Fibroblast of lung (primary cell): Measurements from ENCODE around the gene COBL. TPM values are rescaled to one million over a fixed set of nuclear protein-coding genes. Genes with fewer than 3 reads are reported as not detected.

ENCODE experiments used
- DNase-seq, 2 donors: peaks; one replicate each; pipeline versions ENCODE4 v3.0.0 to v3.0.0-alpha.2; 2010; ENCODE audit warnings: low read depth in 2 of 2
- H2AFZ ChIP-seq: 2 replicates; pipeline ENCODE4 v1.5.1; 2012; ENCODE audit warnings: low read length, control low read depth, inconsistent platforms
- H3K27ac ChIP-seq: 2 replicates; pipeline ENCODE4 v1.5.1; 2011; ENCODE audit warnings: low read length, control low read depth; ENCODE audit not compliant: insufficient read depth
- H3K27me3 ChIP-seq: 2 replicates; pipeline ENCODE4 v1.5.1; 2011; ENCODE audit warnings: mild to moderate bottlenecking, low read length; ENCODE audit not compliant: control insufficient read depth, insufficient read depth
- H3K36me3 ChIP-seq: 2 replicates; pipeline ENCODE4 v1.5.1; 2011; ENCODE audit warnings: low read length; ENCODE audit not compliant: control insufficient read depth, insufficient read depth
- H3K4me1 ChIP-seq: 2 replicates; pipeline ENCODE4 v1.5.1; 2011; ENCODE audit warnings: low read length; ENCODE audit not compliant: control insufficient read depth, insufficient read depth; ENCODE audit errors: extremely low read depth
- H3K4me2 ChIP-seq: 2 replicates; pipeline ENCODE4 v1.5.1; 2011; ENCODE audit warnings: low read length, control low read depth; ENCODE audit not compliant: insufficient read depth; ENCODE audit errors: extremely low read depth
- H3K4me3 ChIP-seq, 4 experiments: fragments of 200-600 bp in 1 of 4; sonication (generic) in 1 of 4; replicated peaks in 1 of 4; 2 replicates each; pipeline ENCODE4 v1.5.1; 2011 to 2016; ENCODE audit warnings: low read length in 4 of 4, low read depth in 3 of 4, mild to moderate bottlenecking in 3 of 4, control low read depth in 2 of 4, inconsistent platforms in 1 of 4, mixed read lengths in 1 of 4; ENCODE audit not compliant: insufficient read depth in 1 of 4; ENCODE audit errors: control extremely low read depth in 1 of 4
- H3K79me2 ChIP-seq: 2 replicates; pipeline ENCODE4 v1.5.1; 2012; ENCODE audit warnings: mild to moderate bottlenecking, low read length, inconsistent platforms; ENCODE audit not compliant: control insufficient read depth, insufficient read depth
- H3K9ac ChIP-seq: 2 replicates; pipeline ENCODE4 v1.5.1; 2011; ENCODE audit warnings: mild to moderate bottlenecking, low read length, control low read depth; ENCODE audit not compliant: insufficient read depth
- H3K9me3 ChIP-seq: 2 replicates; pipeline ENCODE4 v1.5.1; 2012; ENCODE audit warnings: low read depth, low read length; ENCODE audit not compliant: control insufficient read depth, insufficient read depth
- H4K20me1 ChIP-seq: 2 replicates; pipeline ENCODE4 v1.5.1; 2011; ENCODE audit warnings: low read length; ENCODE audit not compliant: control insufficient read depth, insufficient read depth; ENCODE audit errors: extremely low read depth
- EZH2 ChIP-seq: IDR thresholded peaks from 2 replicates; pipeline ENCODE4 v1.5.1; 2012; ENCODE audit warnings: low read length, control low read depth, mild to moderate bottlenecking; ENCODE audit errors: missing control alignments
- polyA plus RNA-seq, 2 donors: library from polyadenylated mRNA; depleted of rRNA in 1 of 2; stranded (reverse) in 1 of 2; unstranded in 1 of 2; fragments of >200 nt; gene quantifications; 2 replicates each; pipeline ENCODE4 v1.2.1, GENCODE V29; 2011 to 2012; ENCODE audit warnings: missing spikeins in 1 of 2
- total RNA-seq: library from RNA; depleted of rRNA; stranded (reverse); fragments of >200 nt; gene quantifications from 2 replicates; pipeline ENCODE4 v1.2.1, GENCODE V29; 2014
- TF ChIP-seq, protein P1 (sequence below), 2 donors: IDR thresholded peaks in 1 of 2; conservative IDR thresholded peaks in 1 of 2; 1 replicate in 1 of 2; 2 replicates in 1 of 2; pipeline ENCODE4 v1.5.1; 2011 to 2012; ENCODE audit warnings: low read length in 2 of 2, control low read depth in 1 of 2, inconsistent platforms in 1 of 2, low read depth in 1 of 2, mild to moderate bottlenecking in 1 of 2

Gene COBL
- total and polyA plus RNA-seq, 2 donors (not counting 1 experiment from before 2014, with no cell fraction given) = 0.10 to 0.33 TPM

- H2AFZ ChIP-seq = no peak overlapping the region
These were observed 153.8 kb downstream of the COBL start for GRCh38 chr7:51162724-51163329.

DNA sequence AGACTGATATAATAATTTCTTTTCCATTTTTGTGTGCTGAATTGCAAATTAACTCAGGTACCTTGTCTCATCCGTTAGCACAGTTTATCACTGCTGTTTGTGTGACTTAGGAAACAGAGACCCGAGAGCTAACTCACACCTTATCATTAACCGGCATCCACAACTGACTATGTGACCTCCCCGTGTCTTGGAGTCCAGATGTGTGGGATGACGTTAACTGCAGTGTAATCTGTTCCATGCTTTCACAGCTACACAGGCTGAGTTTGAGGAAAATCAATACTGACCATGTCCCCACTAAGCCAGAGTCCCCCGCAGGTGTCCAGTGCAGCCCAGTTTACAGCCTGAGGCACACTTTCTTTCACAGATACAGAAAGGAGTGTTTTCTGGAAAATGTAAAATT lies 154.7 kb downstream of the COBL start:
- no peak overlapping the region for H3K4me3 ChIP-seq
- TF ChIP-seq EZH2 = no peak
- TF ChIP-seq, protein P1, sequence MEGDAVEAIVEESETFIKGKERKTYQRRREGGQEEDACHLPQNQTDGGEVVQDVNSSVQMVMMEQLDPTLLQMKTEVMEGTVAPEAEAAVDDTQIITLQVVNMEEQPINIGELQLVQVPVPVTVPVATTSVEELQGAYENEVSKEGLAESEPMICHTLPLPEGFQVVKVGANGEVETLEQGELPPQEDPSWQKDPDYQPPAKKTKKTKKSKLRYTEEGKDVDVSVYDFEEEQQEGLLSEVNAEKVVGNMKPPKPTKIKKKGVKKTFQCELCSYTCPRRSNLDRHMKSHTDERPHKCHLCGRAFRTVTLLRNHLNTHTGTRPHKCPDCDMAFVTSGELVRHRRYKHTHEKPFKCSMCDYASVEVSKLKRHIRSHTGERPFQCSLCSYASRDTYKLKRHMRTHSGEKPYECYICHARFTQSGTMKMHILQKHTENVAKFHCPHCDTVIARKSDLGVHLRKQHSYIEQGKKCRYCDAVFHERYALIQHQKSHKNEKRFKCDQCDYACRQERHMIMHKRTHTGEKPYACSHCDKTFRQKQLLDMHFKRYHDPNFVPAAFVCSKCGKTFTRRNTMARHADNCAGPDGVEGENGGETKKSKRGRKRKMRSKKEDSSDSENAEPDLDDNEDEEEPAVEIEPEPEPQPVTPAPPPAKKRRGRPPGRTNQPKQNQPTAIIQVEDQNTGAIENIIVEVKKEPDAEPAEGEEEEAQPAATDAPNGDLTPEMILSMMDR (conservative IDR thresholded peaks at IDR 0.05 in 1 of 2, IDR thresholded peaks at IDR 0.05 in 1 of 2; ENCODE audit: low read depth in 1 of 2, low read length in 2 of 2) = no peak

More at GRCh38 chr7:51162724-51163329, 153.8 kb downstream of the COBL start:
- Histone ChIP-seq H3K9me3 (no peaks in the 10 kb centered on the region), H3K4me1 (no peaks in the 10 kb centered on the region), H3K79me2 (no peaks in the 10 kb centered on the region), H3K4me2 (no peak overlapping the region), H3K27me3 (no peaks in the 10 kb centered on the region), H3K36me3 (no peaks in the 10 kb centered on the region), H3K9ac (no peak overlapping the region), H3K27ac (no peak overlapping the region), H4K20me1 (no peaks in the 10 kb centered on the region), H3K4me3 (no peak overlapping the region)
- TF ChIP-seq, protein P1 (conservative IDR thresholded peaks at IDR 0.05 in 1 of 2, IDR thresholded peaks at IDR 0.05 in 1 of 2; ENCODE audit: low read depth in 1 of 2, low read length in 2 of 2) = peak; percentile 89 to 93
- TF ChIP-seq EZH2 = no peak
- DNase-seq = peak; percentile 72 to 81

DNA sequence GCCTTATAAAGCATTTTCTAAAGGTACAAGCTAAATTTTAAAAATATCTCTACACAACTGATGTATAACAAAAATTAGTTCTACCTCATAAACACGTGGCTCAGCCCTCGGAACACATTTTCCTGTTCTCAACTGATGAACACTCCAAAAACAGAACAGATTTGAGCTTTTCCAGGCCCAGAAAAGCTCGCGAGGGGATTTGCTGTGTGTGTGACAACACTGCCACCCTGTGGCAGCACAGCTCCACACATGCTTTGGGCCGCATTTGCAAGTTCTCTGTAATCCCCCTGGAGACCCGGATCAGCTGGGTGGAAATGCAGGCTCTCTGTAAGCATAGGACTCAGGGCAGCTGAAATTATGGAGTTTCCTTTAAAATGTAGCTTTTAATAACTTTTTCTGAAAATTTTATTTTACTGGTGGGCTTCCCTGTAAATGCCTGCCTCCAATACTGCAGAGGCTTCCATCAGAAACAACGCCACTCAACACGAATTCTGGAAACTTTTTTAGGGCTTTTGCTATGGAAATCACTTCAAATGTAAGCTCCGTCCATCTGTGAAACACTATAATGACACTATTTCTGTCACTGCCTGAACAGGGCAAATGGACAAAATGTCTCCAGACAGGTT lies 155.5 kb downstream of the COBL start:
- Histone ChIP-seq H3K9me3 (no peaks in the 10 kb centered on the region), H3K79me2 (no peaks in the 10 kb centered on the region)
- TF ChIP-seq EZH2 = no peak
- TF ChIP-seq, protein P1 (conservative IDR thresholded peaks at IDR 0.05 in 1 of 2, IDR thresholded peaks at IDR 0.05 in 1 of 2; ENCODE audit: low read depth in 1 of 2, low read length in 2 of 2) = peak; percentile 96 to 98

More for the DNA sequence above, 154.7 kb downstream of the COBL start:
- Histone ChIP-seq H3K36me3 (no peaks in the 10 kb centered on the region), H4K20me1 (no peaks in the 10 kb centered on the region), H3K4me2 (no peak overlapping the region), H3K9ac (no peak overlapping the region), H3K4me1 (no peaks in the 10 kb centered on the region), H3K79me2 (no peaks in the 10 kb centered on the region), H3K27ac (no peak overlapping the region), H2AFZ (no peak overlapping the region), H3K27me3 (no peaks in the 10 kb centered on the region), H3K9me3 (no peaks in the 10 kb centered on the region)
- DNase-seq = no peak

More for the DNA sequence above, 155.5 kb downstream of the COBL start:
- Histone ChIP-seq H3K4me1 (no peaks in the 10 kb centered on the region), H3K9ac (no peak overlapping the region), H3K36me3 (no peaks in the 10 kb centered on the region), H3K4me2 (no peak overlapping the region), H4K20me1 (no peaks in the 10 kb centered on the region), H2AFZ (no peak overlapping the region), H3K27ac (no peak overlapping the region), H3K4me3 (no peak overlapping the region), H3K27me3 (no peaks in the 10 kb centered on the region)
- DNase-seq = peak; percentile 53 to 75
